Activated T-cell treated with anti-CD3 and anti-CD28 coated beads for 24 hours (primary cell): ENCODE results near the gene SNRNP48.

Experiments
- DNase-seq: peaks from one replicate; pipeline ENCODE4 v3.0.0-alpha.2; 2020; ENCODE audit warnings: low read depth

SNRNP48 gene

GRCh38 chr6:7644417-7644816 is 54.4 kb downstream of the SNRNP48 start:
- DNase-seq = no peak

DNA sequence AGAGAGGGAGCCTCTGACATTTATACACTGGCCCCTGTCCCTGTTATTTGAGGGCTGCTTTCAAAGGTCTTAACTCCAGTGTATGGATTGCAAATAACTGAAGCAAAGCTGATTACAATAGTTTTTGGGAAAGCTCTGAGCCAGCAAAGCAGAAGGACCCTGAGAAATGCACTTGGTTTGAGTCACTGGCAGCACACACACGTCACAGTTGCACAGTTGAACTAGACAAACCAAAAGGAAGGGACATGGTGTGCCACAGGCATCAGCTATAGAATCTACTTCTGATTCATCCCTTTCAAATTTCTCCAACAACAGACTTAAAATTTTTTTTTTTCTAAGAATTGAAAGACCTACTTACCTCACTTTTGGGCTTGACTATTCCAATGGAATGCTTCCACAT is 56.4 kb downstream of the SNRNP48 start:
- DNase-seq = no peak

GRCh38 chr6:7647504-7647903 is 57.5 kb downstream of the SNRNP48 start:
- no peak for DNase-seq

- no peak for DNase-seq
These were observed 59.2 kb downstream of the SNRNP48 start for GRCh38 chr6:7649037-7649810.

DNA sequence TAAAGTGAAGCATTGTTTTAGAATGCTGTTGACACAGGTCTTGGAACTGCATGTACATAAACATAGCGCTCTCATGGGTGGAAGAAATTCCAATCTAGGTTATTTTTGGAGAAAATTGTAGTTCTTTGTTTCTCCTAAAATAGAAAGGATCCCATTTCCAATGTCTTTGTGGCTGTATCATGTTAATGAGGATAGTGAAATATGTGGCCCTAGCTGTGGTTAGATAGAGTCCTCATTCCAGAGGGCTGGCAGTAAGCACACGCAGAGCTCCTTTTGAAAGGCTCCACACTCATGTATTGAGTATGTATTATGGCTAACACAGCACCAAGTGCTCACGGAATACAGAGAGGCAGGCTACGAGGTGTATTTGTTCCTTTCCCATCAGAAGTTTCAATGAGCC is 60.9 kb downstream of the SNRNP48 start:
- DNase-seq = no peak

DNA sequence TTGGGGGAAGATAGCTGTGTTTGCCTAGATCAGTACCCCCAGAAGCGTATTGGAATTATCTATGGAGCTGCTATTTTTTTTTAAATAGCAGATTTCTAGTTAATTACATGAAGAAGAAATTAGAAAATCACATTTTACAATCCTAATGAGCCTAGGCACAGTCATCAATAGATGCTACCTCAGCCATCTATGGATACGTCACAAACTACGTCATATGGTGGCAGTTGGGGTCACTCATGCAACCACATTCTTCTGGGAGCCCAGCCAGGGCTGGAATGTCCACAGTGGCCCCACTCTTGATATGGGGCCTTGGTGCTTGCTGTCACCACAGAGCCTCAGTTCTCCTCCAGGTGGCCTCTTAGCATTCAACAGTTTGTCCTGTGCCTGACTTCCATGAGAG is 63.0 kb downstream of the SNRNP48 start:
- no peak for DNase-seq

GRCh38 chr6:7656355-7656754 is 66.4 kb downstream of the SNRNP48 start:
- DNase-seq = no peak

- DNase-seq = no peak
These were observed 68.5 kb downstream of the SNRNP48 start for GRCh38 chr6:7658543-7658942.

- no peak for DNase-seq
These were observed 71.4 kb downstream of the SNRNP48 start for GRCh38 chr6:7661364-7661763.
